ENCODE measurements around the gene DDX52. TPM values are rescaled to one million over a fixed set of nuclear protein-coding genes. Genes with fewer than 3 reads are reported as not detected.
"Not testable (repeated sequence)": the region's sequence is repeated elsewhere in the genome, so short reads cannot be mapped to it uniquely, and the experiment has no call there.

Gene DDX52
- total RNA-seq (2014; rRNA removed; shearing (Covaris generic)), result 45.1 and 49.4 TPM in 2 replicates
- polyA plus RNA-seq (2014; cell fraction: nucleus; rRNA removed), result 21.5 and 38.0 TPM in 2 replicates

GRCh38 chr17:37643118-37643766, at the start of gene DDX52:
DDX52 (minus strand) TSS chr17:37643446; CDS start chr17:37643420, 26 bp downstream.
- peak; percentile 90 for DNase-seq (ENCODE audit: extremely low read depth, low read depth)

GRCh38 chr17:37691807-37692206, 48.6 kb upstream of the DDX52 start:
- DNase-seq (ENCODE audit: extremely low read depth, low read depth), result no peak

GRCh38 chr17:37689317-37689716, 46.1 kb upstream of the DDX52 start:
- DNase-seq (ENCODE audit: extremely low read depth, low read depth), result no peak

- no peak for DNase-seq (ENCODE audit: extremely low read depth, low read depth)
Observed at GRCh38 chr17:37683454-37683984, 40.3 kb upstream of the DDX52 start.

- no peak for DNase-seq (ENCODE audit: extremely low read depth, low read depth)
Observed at GRCh38 chr17:37682007-37682406, 38.8 kb upstream of the DDX52 start.

GRCh38 chr17:37679995-37680394, 36.7 kb upstream of the DDX52 start:
- DNase-seq (ENCODE audit: extremely low read depth, low read depth), result not testable (repeated sequence)

GRCh38 chr17:37678036-37678435, 34.8 kb upstream of the DDX52 start:
- DNase-seq (ENCODE audit: extremely low read depth, low read depth), result no peak

- DNase-seq (ENCODE audit: extremely low read depth, low read depth), result no peak
Observed at GRCh38 chr17:37677021-37677420, 33.8 kb upstream of the DDX52 start.

- no peak for DNase-seq (ENCODE audit: extremely low read depth, low read depth)
Observed at GRCh38 chr17:37676115-37676925, 33.1 kb upstream of the DDX52 start.

GRCh38 chr17:37674511-37674910, 31.3 kb upstream of the DDX52 start:
- DNase-seq (ENCODE audit: extremely low read depth, low read depth), result no peak

GRCh38 chr17:37673386-37673785, 30.1 kb upstream of the DDX52 start:
- DNase-seq (ENCODE audit: extremely low read depth, low read depth), result no peak

GRCh38 chr17:37672548-37673078, 29.4 kb upstream of the DDX52 start:
- no peak for DNase-seq (ENCODE audit: extremely low read depth, low read depth)

GRCh38 chr17:37671824-37672547, 28.7 kb upstream of the DDX52 start:
- DNase-seq (ENCODE audit: extremely low read depth, low read depth), result no peak

- DNase-seq (ENCODE audit: extremely low read depth, low read depth), result no peak
Observed at GRCh38 chr17:37671028-37671823, 28.0 kb upstream of the DDX52 start.

- DNase-seq (ENCODE audit: extremely low read depth, low read depth), result no peak
Observed at GRCh38 chr17:37667039-37667438, 23.8 kb upstream of the DDX52 start.

- no peak for DNase-seq (ENCODE audit: extremely low read depth, low read depth)
Observed at GRCh38 chr17:37664214-37664613, 21.0 kb upstream of the DDX52 start.

- DNase-seq (ENCODE audit: extremely low read depth, low read depth), result no peak
Observed at GRCh38 chr17:37662353-37662752, 19.1 kb upstream of the DDX52 start.

- DNase-seq (ENCODE audit: extremely low read depth, low read depth), result no peak
Observed at GRCh38 chr17:37661400-37662014, 18.3 kb upstream of the DDX52 start.

- no peak for DNase-seq (ENCODE audit: extremely low read depth, low read depth)
Observed at GRCh38 chr17:37659925-37660324, 16.7 kb upstream of the DDX52 start.

- no peak for DNase-seq (ENCODE audit: extremely low read depth, low read depth)
Observed at GRCh38 chr17:37657202-37657601, 14.0 kb upstream of the DDX52 start.

All from NCI-H460 (cell line).